ENCODE data around the gene NOP9. TPM values are rescaled to one million over a fixed set of nuclear protein-coding genes. Genes with fewer than 3 reads are reported as not detected.
A peak's percentile ranks its signal among the peaks of the same experiment; 100 is the strongest.

Gene NOP9
- polyA plus RNA-seq, 2 donors = 9.3 to 10.8 TPM

GRCh38 chr14:24270537-24271133, 29.0 kb upstream of the NOP9 start:
- Histone ChIP-seq H3K4me3 (ENCODE audit: low read depth in 1 of 2, low read length in 2 of 2) (peak overlapping the region; percentile 68 to 90), H3K9me3 (ENCODE audit: control insufficient read depth in 2 of 2, insufficient read depth in 1 of 2, low read depth in 1 of 2, low read length in 1 of 2) (no peaks in the 10 kb centered on the region), H3K4me1 (ENCODE audit: control insufficient read depth in 2 of 2, insufficient read depth in 2 of 2, low read length in 1 of 2) (peaks cover 4 to 17% of the 10 kb centered on the region in 2 donors), H3K36me3 (ENCODE audit: control insufficient read depth in 2 of 2, insufficient read depth in 2 of 2, low read length in 1 of 2) (peaks cover 13 to 33% of the 10 kb centered on the region in 2 donors), H3K27me3 (ENCODE audit: control insufficient read depth in 1 of 2, insufficient read depth in 2 of 2, low read length in 2 of 2) (no peaks in the 10 kb centered on the region), H3K27ac (ENCODE audit: low read depth in 2 of 2, low read length in 1 of 2) (peak overlapping the region; percentile 95 to 98)
- WGBS, 2 donors = 10 to 12% methylated on average over 13 of the region's 13 CpGs

GRCh38 chr14:24271134-24271833, 28.4 kb upstream of the NOP9 start, which contains the start of gene RABGGTA:
Gene RABGGTA (minus strand): TSS chr14:24271597. CDS start chr14:24271115, 482 bp downstream.
- Histone ChIP-seq H3K27me3 (ENCODE audit: control insufficient read depth in 1 of 2, insufficient read depth in 2 of 2, low read length in 2 of 2) (no peaks in the 10 kb centered on the region), H3K4me1 (ENCODE audit: control insufficient read depth in 2 of 2, insufficient read depth in 2 of 2, low read length in 1 of 2) (peaks cover 4 to 14% of the 10 kb centered on the region in 2 donors), H3K4me3 (ENCODE audit: low read depth in 1 of 2, low read length in 2 of 2) (peak within 1 kb of the TSS; percentile 68 to 90), H3K9me3 (ENCODE audit: control insufficient read depth in 2 of 2, insufficient read depth in 1 of 2, low read depth in 1 of 2, low read length in 1 of 2) (no peaks in the 10 kb centered on the region), H3K27ac (ENCODE audit: low read depth in 2 of 2, low read length in 1 of 2) (peak within 1 kb of the TSS; percentile 95 to 98), H3K36me3 (ENCODE audit: control insufficient read depth in 2 of 2, insufficient read depth in 2 of 2, low read length in 1 of 2) (peaks cover 10 to 28% of the 10 kb centered on the region in 2 donors)
- 1% methylated on average over 48 to 61 of the region's 61 CpGs for WGBS, 2 donors

- 11 to 12% methylated on average over 3 of the region's 3 CpGs for WGBS, 2 donors
- peak overlapping the region; percentile 95 to 98 for H3K27ac ChIP-seq (ENCODE audit: low read depth in 2 of 2, low read length in 1 of 2)
- peak overlapping the region; percentile 68 to 90 for H3K4me3 ChIP-seq (ENCODE audit: low read depth in 1 of 2, low read length in 2 of 2)
- H3K9me3 ChIP-seq (ENCODE audit: control insufficient read depth in 2 of 2, insufficient read depth in 1 of 2, low read depth in 1 of 2, low read length in 1 of 2) = no peaks in the 10 kb centered on the region
- H3K36me3 ChIP-seq (ENCODE audit: control insufficient read depth in 2 of 2, insufficient read depth in 2 of 2, low read length in 1 of 2) = peaks cover 5 to 22% of the 10 kb centered on the region in 2 donors
- no peaks in the 10 kb centered on the region for H3K27me3 ChIP-seq (ENCODE audit: control insufficient read depth in 1 of 2, insufficient read depth in 2 of 2, low read length in 2 of 2)
- peaks cover 4 to 12% of the 10 kb centered on the region in 2 donors for H3K4me1 ChIP-seq (ENCODE audit: control insufficient read depth in 2 of 2, insufficient read depth in 2 of 2, low read length in 1 of 2)
Measured at GRCh38 chr14:24271834-24272263, 27.8 kb upstream of the NOP9 start.

GRCh38 chr14:24272467-24272866, 27.2 kb upstream of the NOP9 start:
- H3K27me3 ChIP-seq (ENCODE audit: control insufficient read depth in 1 of 2, insufficient read depth in 2 of 2, low read length in 2 of 2) = no peaks in the 10 kb centered on the region
- peaks cover 2 to 12% of the 10 kb centered on the region in 2 donors for H3K4me1 ChIP-seq (ENCODE audit: control insufficient read depth in 2 of 2, insufficient read depth in 2 of 2, low read length in 1 of 2)
- no peak overlapping the region for H3K4me3 ChIP-seq (ENCODE audit: low read depth in 1 of 2, low read length in 2 of 2)
- H3K27ac ChIP-seq (ENCODE audit: low read depth in 2 of 2, low read length in 1 of 2) = peak overlapping the region; percentile 76 to 95
- H3K9me3 ChIP-seq (ENCODE audit: control insufficient read depth in 2 of 2, insufficient read depth in 1 of 2, low read depth in 1 of 2, low read length in 1 of 2) = no peaks in the 10 kb centered on the region
- H3K36me3 ChIP-seq (ENCODE audit: control insufficient read depth in 2 of 2, insufficient read depth in 2 of 2, low read length in 1 of 2) = peaks cover 4 to 16% of the 10 kb centered on the region in 2 donors
- WGBS, 2 donors = 80 to 82% methylated on average over 2 of the region's 2 CpGs

- peak overlapping the region; percentile 90 to 94 for H3K27ac ChIP-seq (ENCODE audit: low read depth in 2 of 2, low read length in 1 of 2)
- no peak overlapping the region for H3K4me3 ChIP-seq (ENCODE audit: low read depth in 1 of 2, low read length in 2 of 2)
- peaks cover 0 to 10% of the 10 kb centered on the region in 2 donors for H3K36me3 ChIP-seq (ENCODE audit: control insufficient read depth in 2 of 2, insufficient read depth in 2 of 2, low read length in 1 of 2)
- WGBS, 2 donors = 75 to 83% methylated on average over 3 of the region's 3 CpGs
- no peaks in the 10 kb centered on the region for H3K27me3 ChIP-seq (ENCODE audit: control insufficient read depth in 1 of 2, insufficient read depth in 2 of 2, low read length in 2 of 2)
- peaks cover 0 to 12% of the 10 kb centered on the region in 2 donors for H3K4me1 ChIP-seq (ENCODE audit: control insufficient read depth in 2 of 2, insufficient read depth in 2 of 2, low read length in 1 of 2)
- no peaks in the 10 kb centered on the region for H3K9me3 ChIP-seq (ENCODE audit: control insufficient read depth in 2 of 2, insufficient read depth in 1 of 2, low read depth in 1 of 2, low read length in 1 of 2)
Measured at GRCh38 chr14:24273422-24273998, 26.1 kb upstream of the NOP9 start.

GRCh38 chr14:24274101-24274543, 25.5 kb upstream of the NOP9 start:
- Histone ChIP-seq H3K9me3 (ENCODE audit: control insufficient read depth in 2 of 2, insufficient read depth in 1 of 2, low read depth in 1 of 2, low read length in 1 of 2) (no peaks in the 10 kb centered on the region), H3K36me3 (ENCODE audit: control insufficient read depth in 2 of 2, insufficient read depth in 2 of 2, low read length in 1 of 2) (peaks cover 0 to 5% of the 10 kb centered on the region in 2 donors), H3K27me3 (ENCODE audit: control insufficient read depth in 1 of 2, insufficient read depth in 2 of 2, low read length in 2 of 2) (no peaks in the 10 kb centered on the region), H3K4me3 (ENCODE audit: low read depth in 1 of 2, low read length in 2 of 2) (no peak overlapping the region), H3K27ac (ENCODE audit: low read depth in 2 of 2, low read length in 1 of 2) (peak overlapping the region; percentile 90 to 94), H3K4me1 (ENCODE audit: control insufficient read depth in 2 of 2, insufficient read depth in 2 of 2, low read length in 1 of 2) (peaks cover 0 to 12% of the 10 kb centered on the region in 2 donors)
- WGBS, 2 donors = 32 to 49% methylated on average over 3 of the region's 3 CpGs

- H3K27ac ChIP-seq (ENCODE audit: low read depth in 2 of 2, low read length in 1 of 2) = no peak overlapping the region
- WGBS, 2 donors = 90 to 94% methylated on average over 6 of the region's 6 CpGs
Measured at GRCh38 chr14:24277071-24277470, 22.6 kb upstream of the NOP9 start.

GRCh38 chr14:24277606-24278321, 21.9 kb upstream of the NOP9 start:
- 78 to 85% methylated on average over 11 of the region's 11 CpGs for WGBS, 2 donors
- no peaks in the 10 kb centered on the region for H3K9me3 ChIP-seq (ENCODE audit: control insufficient read depth in 2 of 2, insufficient read depth in 1 of 2, low read depth in 1 of 2, low read length in 1 of 2)
- H3K4me3 ChIP-seq (ENCODE audit: low read depth in 1 of 2, low read length in 2 of 2) = no peak overlapping the region
- H3K36me3 ChIP-seq (ENCODE audit: control insufficient read depth in 2 of 2, insufficient read depth in 2 of 2, low read length in 1 of 2) = no peaks in the 10 kb centered on the region
- peaks cover 4 to 17% of the 10 kb centered on the region in 2 donors for H3K4me1 ChIP-seq (ENCODE audit: control insufficient read depth in 2 of 2, insufficient read depth in 2 of 2, low read length in 1 of 2)
- H3K27ac ChIP-seq (ENCODE audit: low read depth in 2 of 2, low read length in 1 of 2) = peak overlapping the region; percentile 27 to 84
- no peaks in the 10 kb centered on the region for H3K27me3 ChIP-seq (ENCODE audit: control insufficient read depth in 1 of 2, insufficient read depth in 2 of 2, low read length in 2 of 2)

More at GRCh38 chr14:24277071-24277470, 22.6 kb upstream of the NOP9 start:
- no peaks in the 10 kb centered on the region for H3K9me3 ChIP-seq (ENCODE audit: control insufficient read depth in 2 of 2, insufficient read depth in 1 of 2, low read depth in 1 of 2, low read length in 1 of 2)
- H3K4me3 ChIP-seq (ENCODE audit: low read depth in 1 of 2, low read length in 2 of 2) = no peak overlapping the region
- H3K27me3 ChIP-seq (ENCODE audit: control insufficient read depth in 1 of 2, insufficient read depth in 2 of 2, low read length in 2 of 2) = no peaks in the 10 kb centered on the region
- H3K36me3 ChIP-seq (ENCODE audit: control insufficient read depth in 2 of 2, insufficient read depth in 2 of 2, low read length in 1 of 2) = no peaks in the 10 kb centered on the region
- peaks cover 4 to 17% of the 10 kb centered on the region in 2 donors for H3K4me1 ChIP-seq (ENCODE audit: control insufficient read depth in 2 of 2, insufficient read depth in 2 of 2, low read length in 1 of 2)

GRCh38 chr14:24278424-24278823, 21.2 kb upstream of the NOP9 start:
- no peaks in the 10 kb centered on the region for H3K9me3 ChIP-seq (ENCODE audit: control insufficient read depth in 2 of 2, insufficient read depth in 1 of 2, low read depth in 1 of 2, low read length in 1 of 2)
- WGBS, 2 donors = 94 to 96% methylated on average over 5 of the region's 5 CpGs
- peak overlapping the region; percentile 58 to 84 for H3K27ac ChIP-seq (ENCODE audit: low read depth in 2 of 2, low read length in 1 of 2)
- no peaks in the 10 kb centered on the region for H3K27me3 ChIP-seq (ENCODE audit: control insufficient read depth in 1 of 2, insufficient read depth in 2 of 2, low read length in 2 of 2)
- no peak overlapping the region for H3K4me3 ChIP-seq (ENCODE audit: low read depth in 1 of 2, low read length in 2 of 2)
- H3K4me1 ChIP-seq (ENCODE audit: control insufficient read depth in 2 of 2, insufficient read depth in 2 of 2, low read length in 1 of 2) = peaks cover 4 to 17% of the 10 kb centered on the region in 2 donors
- H3K36me3 ChIP-seq (ENCODE audit: control insufficient read depth in 2 of 2, insufficient read depth in 2 of 2, low read length in 1 of 2) = no peaks in the 10 kb centered on the region

Data from esophagus (tissue), 2 donors.